GM23338 (cell line): ENCODE data around the gene TAP1. TPM values are rescaled to one million over a fixed set of nuclear protein-coding genes. Genes with fewer than 3 reads are reported as not detected.

ENCODE experiments used
- ATAC-seq: fragments of 200-7000 bp; cut with Tn5 transposase; 3 replicates; pipeline ENCODE4 v1.9.1; 2020
- DNase-seq: peaks from one replicate; pipeline ENCODE4 v3.0.0-alpha.2; 2015; ENCODE audit warnings: low spot score
- H2AFZ ChIP-seq: fragments of 200-600 bp; sonication (generic); 2 replicates; pipeline ENCODE4 v1.8.0; 2016; ENCODE audit warnings: antibody characterized with exemption, mild to moderate bottlenecking, moderate library complexity
- H3F3A ChIP-seq: fragments of 200-600 bp; sonication (generic); replicated peaks from 2 replicates; pipeline ENCODE4 v1.8.0; 2017; ENCODE audit warnings: antibody characterized with exemption, mixed run types, low read depth
- H3K27ac ChIP-seq: fragments of 200-600 bp; sonication (generic); 2 replicates; pipeline ENCODE4 v1.6.1; 2016; ENCODE audit warnings: low read depth
- H3K27me3 ChIP-seq: fragments of 200-600 bp; sonication (generic); 2 replicates; pipeline ENCODE4 v1.8.0; 2016; ENCODE audit warnings: mild to moderate bottlenecking, mixed run types, moderate library complexity; ENCODE audit not compliant: insufficient read depth
- H3K36me3 ChIP-seq: fragments of 200-600 bp; sonication (generic); 2 replicates; pipeline ENCODE4 v1.8.0; 2016; ENCODE audit warnings: mild to moderate bottlenecking; ENCODE audit not compliant: insufficient read depth
- H3K4me1 ChIP-seq: fragments of 200-600 bp; sonication (generic); 2 replicates; pipeline ENCODE4 v1.8.0; 2016; ENCODE audit warnings: mild to moderate bottlenecking, moderate library complexity; ENCODE audit not compliant: insufficient read depth
- H3K4me2 ChIP-seq: fragments of 200-600 bp; sonication (generic); 2 replicates; pipeline ENCODE4 v1.7.1; 2017; ENCODE audit warnings: mixed run types
- H3K4me3 ChIP-seq: fragments of 200-600 bp; sonication (generic); 2 replicates; pipeline ENCODE4 v1.6.1; 2016; ENCODE audit warnings: mixed run types
- H3K79me2 ChIP-seq: fragments of 200-600 bp; sonication (generic); replicated peaks from 2 replicates; pipeline ENCODE4 v1.8.0; 2017; ENCODE audit warnings: mild to moderate bottlenecking; ENCODE audit not compliant: insufficient read depth
- H3K9me2 ChIP-seq: fragments of 200-600 bp; sonication (generic); 2 replicates; pipeline ENCODE4 v1.8.0; 2017; ENCODE audit not compliant: insufficient read depth
- H4K20me1 ChIP-seq: fragments of 200-600 bp; sonication (generic); replicated peaks from 2 replicates; pipeline ENCODE4 v1.8.0; 2017; ENCODE audit warnings: mild to moderate bottlenecking; ENCODE audit not compliant: insufficient read depth
- H3K27ac Mint-ChIP-seq: 2 replicates; pipeline ENCODE4 v1.8.0; 2020; ENCODE audit warnings: inconsistent platforms, mild to moderate bottlenecking, moderate library complexity, mixed read lengths
- H3K27me3 Mint-ChIP-seq: 3 replicates; pipeline ENCODE4 v1.8.0; 2022; ENCODE audit warnings: low read depth, mild to moderate bottlenecking, moderate library complexity, mixed read lengths, inconsistent platforms; ENCODE audit not compliant: insufficient read depth, poor library complexity
- H3K36me3 Mint-ChIP-seq: 3 replicates; pipeline ENCODE4 v1.8.0; 2021; ENCODE audit warnings: low read depth, mild to moderate bottlenecking, inconsistent platforms, moderate library complexity, mixed read lengths
- H3K4me1 Mint-ChIP-seq: 3 replicates; pipeline ENCODE4 v1.8.0; 2020; ENCODE audit warnings: mild to moderate bottlenecking, inconsistent platforms, mixed read lengths
- H3K4me3 Mint-ChIP-seq: 3 replicates; pipeline ENCODE4 v1.8.0; 2021; ENCODE audit warnings: moderate library complexity, mild to moderate bottlenecking, inconsistent platforms, mixed read lengths
- H3K9me3 Mint-ChIP-seq: 3 replicates; pipeline ENCODE4 v1.8.0; 2020; ENCODE audit warnings: moderate library complexity, mild to moderate bottlenecking, inconsistent platforms, mixed read lengths
- CREB1 ChIP-seq: fragments of 250-450 bp; sonication (Bioruptor Pico); IDR thresholded peaks from 2 replicates; pipeline ENCODE4 v1.5.0; 2020; ENCODE audit warnings: low read depth, mild to moderate bottlenecking, moderate library complexity
- CTCF ChIP-seq, 2 experiments: fragments of 200-600 bp in 1 of 2; sonication (generic) in 1 of 2; conservative IDR thresholded peaks; 2 replicates each; pipeline versions ENCODE4 v1.5.1 to v1.6.1; 2016 to 2017; ENCODE audit warnings: antibody characterized with exemption in 2 of 2, low read depth in 2 of 2, mild to moderate bottlenecking in 2 of 2, moderate library complexity in 1 of 2
- ETS1 ChIP-seq: IDR thresholded peaks from 2 replicates; pipeline ENCODE4 v1.6.1; 2016; ENCODE audit warnings: antibody characterized with exemption
- EZH2phosphoT487 ChIP-seq: fragments of 200-600 bp; sonication (generic); IDR thresholded peaks from one replicate; pipeline ENCODE4 v1.8.1; 2018; ENCODE audit warnings: antibody characterized with exemption; ENCODE audit not compliant: unreplicated experiment
- JUNB ChIP-seq: IDR thresholded peaks from one replicate; pipeline ENCODE4 v1.6.1; 2016; ENCODE audit warnings: antibody characterized with exemption; ENCODE audit not compliant: unreplicated experiment
- NANOG ChIP-seq: IDR thresholded peaks from 2 replicates; pipeline ENCODE4 v1.6.1; 2016; ENCODE audit warnings: antibody characterized with exemption, borderline replicate concordance
- POLR2AphosphoS5 ChIP-seq: IDR thresholded peaks from 2 replicates; pipeline ENCODE4 v1.6.1; 2016; ENCODE audit warnings: antibody characterized with exemption, low read depth
- STAT1 ChIP-seq: IDR thresholded peaks from one replicate; pipeline ENCODE4 v1.6.1; 2016; ENCODE audit warnings: antibody characterized with exemption; ENCODE audit not compliant: unreplicated experiment
- ZNF114 ChIP-seq: fragments of 250-450 bp; sonication (Bioruptor Pico); IDR thresholded peaks from 2 replicates; pipeline ENCODE4 v1.5.0; 2020; ENCODE audit warnings: mild to moderate bottlenecking, moderate library complexity
- ZNF331 ChIP-seq: fragments of 250-450 bp; sonication (Bioruptor Pico); IDR thresholded peaks from 2 replicates; pipeline ENCODE4 v1.5.0; 2020; ENCODE audit warnings: low read depth, mild to moderate bottlenecking, moderate library complexity
- polyA plus RNA-seq: library from polyadenylated mRNA; unstranded; fragments of >200 nt; fragmentation: Nextera tagmentation; extraction: Ambion mirVana; gene quantifications from 2 replicates; pipeline ENCODE4 v1.2.1, GENCODE V29; 2016
- total RNA-seq: library from RNA; depleted of rRNA; stranded (reverse); fragments of >200 nt; shearing (Covaris generic); gene quantifications from 2 replicates; pipeline ENCODE4 v1.2.3, GENCODE V29; 2014
- TF ChIP-seq, protein P1 (sequence below): IDR thresholded peaks from one replicate; pipeline ENCODE4 v1.6.1; 2018; ENCODE audit warnings: antibody characterized with exemption; ENCODE audit not compliant: unreplicated experiment
- TF ChIP-seq, protein P2 (sequence below): fragments of 250-450 bp; sonication (Bioruptor Pico); IDR thresholded peaks from 2 replicates; pipeline ENCODE4 v1.5.0; 2020; ENCODE audit warnings: mild to moderate bottlenecking, moderate library complexity

Gene TAP1
- total and polyA plus RNA-seq, 2 experiments from 2014 or later: 13.8 to 22.0 TPM

DNA sequence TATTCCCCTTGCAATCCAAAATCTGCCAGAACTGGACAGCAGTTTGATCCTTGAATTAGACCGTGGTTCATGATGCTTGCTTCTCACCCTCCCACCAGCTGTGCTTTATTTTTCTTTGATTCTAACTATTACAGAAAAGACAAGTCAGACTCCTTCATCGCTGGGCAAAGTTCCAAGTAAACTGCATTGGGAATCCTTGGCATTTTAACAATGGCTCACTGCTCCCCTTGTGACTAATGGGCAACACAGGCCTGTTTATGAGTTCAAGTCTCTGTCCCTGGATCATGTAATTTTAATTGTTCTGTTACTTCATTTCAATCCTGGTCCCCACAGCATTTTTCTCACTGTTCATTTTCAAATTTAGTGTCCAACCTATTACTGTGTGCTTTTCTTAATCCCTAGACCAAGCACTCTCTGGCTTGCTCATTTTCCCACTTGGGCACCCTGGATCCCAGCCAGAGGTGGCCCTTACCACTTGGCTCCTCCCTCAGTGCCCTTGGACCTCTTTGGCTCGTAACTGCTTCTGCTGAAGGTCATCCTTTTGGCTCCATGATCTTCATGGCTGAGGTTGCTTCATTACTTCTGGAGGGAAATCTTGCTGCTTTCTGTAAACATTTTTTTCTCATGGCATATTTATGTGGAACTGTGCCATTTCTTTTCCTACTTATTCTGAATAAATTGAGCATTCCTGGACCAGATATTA, 33.3 kb upstream of the TAP1 start:
- DNase-seq (no peak), ATAC-seq (no peak)
- Mint-ChIP-seq H3K4me3 (no peak overlapping the region; the same call in 2 of the 3 replicates), H3K27ac (no peak overlapping the region), H3K27me3 (peaks cover 4% of the 10 kb centered on the region), H3K9me3 (no peaks in the 10 kb centered on the region), H3K36me3 (no peaks in the 10 kb centered on the region), H3K4me1 (no peaks in the 10 kb centered on the region)
- Histone ChIP-seq H3K4me1 (no peaks in the 10 kb centered on the region), H3K79me2 (no peaks in the 10 kb centered on the region), H3F3A (no peaks in the 10 kb centered on the region), H3K27me3 (no peaks in the 10 kb centered on the region), H3K27ac (no peak overlapping the region), H3K9me2 (no peaks in the 10 kb centered on the region), H4K20me1 (no peaks in the 10 kb centered on the region), H2AFZ (no peak overlapping the region), H3K4me3 (no peak overlapping the region), H3K4me2 (no peak overlapping the region), H3K36me3 (no peaks in the 10 kb centered on the region)
- TF ChIP-seq EZH2phosphoT487 (no peak), CTCF (conservative IDR thresholded peaks at IDR 0.05; ENCODE audit: low read depth in 2 of 2) (no peak), ZNF114 (CRISPR knock-in tag) (no peak), JUNB (no peak), ZNF331 (CRISPR knock-in tag) (no peak), CREB1 (CRISPR knock-in tag) (no peak), NANOG (no peak), ETS1 (no peak), POLR2AphosphoS5 (no peak), STAT1 (no peak)
- TF ChIP-seq, protein P1, sequence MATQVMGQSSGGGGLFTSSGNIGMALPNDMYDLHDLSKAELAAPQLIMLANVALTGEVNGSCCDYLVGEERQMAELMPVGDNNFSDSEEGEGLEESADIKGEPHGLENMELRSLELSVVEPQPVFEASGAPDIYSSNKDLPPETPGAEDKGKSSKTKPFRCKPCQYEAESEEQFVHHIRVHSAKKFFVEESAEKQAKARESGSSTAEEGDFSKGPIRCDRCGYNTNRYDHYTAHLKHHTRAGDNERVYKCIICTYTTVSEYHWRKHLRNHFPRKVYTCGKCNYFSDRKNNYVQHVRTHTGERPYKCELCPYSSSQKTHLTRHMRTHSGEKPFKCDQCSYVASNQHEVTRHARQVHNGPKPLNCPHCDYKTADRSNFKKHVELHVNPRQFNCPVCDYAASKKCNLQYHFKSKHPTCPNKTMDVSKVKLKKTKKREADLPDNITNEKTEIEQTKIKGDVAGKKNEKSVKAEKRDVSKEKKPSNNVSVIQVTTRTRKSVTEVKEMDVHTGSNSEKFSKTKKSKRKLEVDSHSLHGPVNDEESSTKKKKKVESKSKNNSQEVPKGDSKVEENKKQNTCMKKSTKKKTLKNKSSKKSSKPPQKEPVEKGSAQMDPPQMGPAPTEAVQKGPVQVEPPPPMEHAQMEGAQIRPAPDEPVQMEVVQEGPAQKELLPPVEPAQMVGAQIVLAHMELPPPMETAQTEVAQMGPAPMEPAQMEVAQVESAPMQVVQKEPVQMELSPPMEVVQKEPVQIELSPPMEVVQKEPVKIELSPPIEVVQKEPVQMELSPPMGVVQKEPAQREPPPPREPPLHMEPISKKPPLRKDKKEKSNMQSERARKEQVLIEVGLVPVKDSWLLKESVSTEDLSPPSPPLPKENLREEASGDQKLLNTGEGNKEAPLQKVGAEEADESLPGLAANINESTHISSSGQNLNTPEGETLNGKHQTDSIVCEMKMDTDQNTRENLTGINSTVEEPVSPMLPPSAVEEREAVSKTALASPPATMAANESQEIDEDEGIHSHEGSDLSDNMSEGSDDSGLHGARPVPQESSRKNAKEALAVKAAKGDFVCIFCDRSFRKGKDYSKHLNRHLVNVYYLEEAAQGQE: no peak
- TF ChIP-seq, protein P2, sequence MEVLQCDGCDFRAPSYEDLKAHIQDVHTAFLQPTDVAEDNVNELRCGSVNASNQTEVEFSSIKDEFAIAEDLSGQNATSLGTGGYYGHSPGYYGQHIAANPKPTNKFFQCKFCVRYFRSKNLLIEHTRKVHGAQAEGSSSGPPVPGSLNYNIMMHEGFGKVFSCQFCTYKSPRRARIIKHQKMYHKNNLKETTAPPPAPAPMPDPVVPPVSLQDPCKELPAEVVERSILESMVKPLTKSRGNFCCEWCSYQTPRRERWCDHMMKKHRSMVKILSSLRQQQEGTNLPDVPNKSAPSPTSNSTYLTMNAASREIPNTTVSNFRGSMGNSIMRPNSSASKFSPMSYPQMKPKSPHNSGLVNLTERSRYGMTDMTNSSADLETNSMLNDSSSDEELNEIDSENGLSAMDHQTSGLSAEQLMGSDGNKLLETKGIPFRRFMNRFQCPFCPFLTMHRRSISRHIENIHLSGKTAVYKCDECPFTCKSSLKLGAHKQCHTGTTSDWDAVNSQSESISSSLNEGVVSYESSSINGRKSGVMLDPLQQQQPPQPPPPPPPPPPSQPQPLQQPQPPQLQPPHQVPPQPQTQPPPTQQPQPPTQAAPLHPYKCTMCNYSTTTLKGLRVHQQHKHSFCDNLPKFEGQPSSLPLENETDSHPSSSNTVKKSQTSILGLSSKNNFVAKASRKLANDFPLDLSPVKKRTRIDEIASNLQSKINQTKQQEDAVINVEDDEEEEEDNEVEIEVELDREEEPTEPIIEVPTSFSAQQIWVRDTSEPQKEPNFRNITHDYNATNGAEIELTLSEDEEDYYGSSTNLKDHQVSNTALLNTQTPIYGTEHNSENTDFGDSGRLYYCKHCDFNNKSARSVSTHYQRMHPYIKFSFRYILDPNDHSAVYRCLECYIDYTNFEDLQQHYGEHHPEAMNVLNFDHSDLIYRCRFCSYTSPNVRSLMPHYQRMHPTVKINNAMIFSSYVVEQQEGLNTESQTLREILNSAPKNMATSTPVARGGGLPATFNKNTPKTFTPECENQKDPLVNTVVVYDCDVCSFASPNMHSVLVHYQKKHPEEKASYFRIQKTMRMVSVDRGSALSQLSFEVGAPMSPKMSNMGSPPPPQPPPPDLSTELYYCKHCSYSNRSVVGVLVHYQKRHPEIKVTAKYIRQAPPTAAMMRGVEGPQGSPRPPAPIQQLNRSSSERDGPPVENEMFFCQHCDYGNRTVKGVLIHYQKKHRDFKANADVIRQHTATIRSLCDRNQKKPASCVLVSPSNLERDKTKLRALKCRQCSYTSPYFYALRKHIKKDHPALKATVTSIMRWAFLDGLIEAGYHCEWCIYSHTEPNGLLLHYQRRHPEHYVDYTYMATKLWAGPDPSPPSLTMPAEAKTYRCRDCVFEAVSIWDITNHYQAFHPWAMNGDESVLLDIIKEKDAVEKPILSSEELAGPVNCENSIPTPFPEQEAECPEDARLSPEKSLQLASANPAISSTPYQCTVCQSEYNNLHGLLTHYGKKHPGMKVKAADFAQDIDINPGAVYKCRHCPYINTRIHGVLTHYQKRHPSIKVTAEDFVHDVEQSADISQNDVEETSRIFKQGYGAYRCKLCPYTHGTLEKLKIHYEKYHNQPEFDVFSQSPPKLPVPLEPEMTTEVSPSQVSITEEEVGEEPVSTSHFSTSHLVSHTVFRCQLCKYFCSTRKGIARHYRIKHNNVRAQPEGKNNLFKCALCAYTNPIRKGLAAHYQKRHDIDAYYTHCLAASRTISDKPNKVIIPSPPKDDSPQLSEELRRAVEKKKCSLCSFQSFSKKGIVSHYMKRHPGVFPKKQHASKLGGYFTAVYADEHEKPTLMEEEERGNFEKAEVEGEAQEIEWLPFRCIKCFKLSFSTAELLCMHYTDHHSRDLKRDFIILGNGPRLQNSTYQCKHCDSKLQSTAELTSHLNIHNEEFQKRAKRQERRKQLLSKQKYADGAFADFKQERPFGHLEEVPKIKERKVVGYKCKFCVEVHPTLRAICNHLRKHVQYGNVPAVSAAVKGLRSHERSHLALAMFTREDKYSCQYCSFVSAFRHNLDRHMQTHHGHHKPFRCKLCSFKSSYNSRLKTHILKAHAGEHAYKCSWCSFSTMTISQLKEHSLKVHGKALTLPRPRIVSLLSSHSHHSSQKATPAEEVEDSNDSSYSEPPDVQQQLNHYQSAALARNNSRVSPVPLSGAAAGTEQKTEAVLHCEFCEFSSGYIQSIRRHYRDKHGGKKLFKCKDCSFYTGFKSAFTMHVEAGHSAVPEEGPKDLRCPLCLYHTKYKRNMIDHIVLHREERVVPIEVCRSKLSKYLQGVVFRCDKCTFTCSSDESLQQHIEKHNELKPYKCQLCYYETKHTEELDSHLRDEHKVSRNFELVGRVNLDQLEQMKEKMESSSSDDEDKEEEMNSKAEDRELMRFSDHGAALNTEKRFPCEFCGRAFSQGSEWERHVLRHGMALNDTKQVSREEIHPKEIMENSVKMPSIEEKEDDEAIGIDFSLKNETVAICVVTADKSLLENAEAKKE (CRISPR knock-in tag): no peak
